Dedifferentiated amniotic fluid mesenchymal stem cell (primary cell): Measurements from ENCODE around the gene ASPN.

Experiments used
- DNase-seq: peaks from one replicate; pipeline ENCODE4 v3.0.0-alpha.2; 2016; ENCODE audit errors: extremely low spot score

Gene ASPN

DNA sequence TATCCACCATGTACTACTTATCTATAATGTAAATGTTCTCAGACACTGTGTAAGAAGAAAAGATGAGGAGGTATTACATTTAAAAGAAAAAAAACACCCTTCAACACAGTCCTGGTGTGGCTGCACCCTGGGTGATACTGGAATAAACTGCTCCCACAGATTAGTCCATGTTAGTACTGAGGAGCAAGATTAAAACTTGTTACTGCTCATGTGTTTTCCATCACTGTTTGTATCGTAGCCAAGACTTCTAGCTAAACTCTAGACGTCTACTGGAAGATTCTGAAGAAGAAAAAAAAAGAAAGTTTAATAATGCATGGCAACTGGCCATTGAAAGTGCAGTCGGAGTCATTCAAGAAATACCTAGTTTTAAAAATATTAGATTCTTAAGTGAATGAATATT is at the start of gene ASPN:
ASPN (minus strand) TSS at position 178 of the 400 bp plus-strand sequence.
- peak; percentile 84 for DNase-seq

DNA sequence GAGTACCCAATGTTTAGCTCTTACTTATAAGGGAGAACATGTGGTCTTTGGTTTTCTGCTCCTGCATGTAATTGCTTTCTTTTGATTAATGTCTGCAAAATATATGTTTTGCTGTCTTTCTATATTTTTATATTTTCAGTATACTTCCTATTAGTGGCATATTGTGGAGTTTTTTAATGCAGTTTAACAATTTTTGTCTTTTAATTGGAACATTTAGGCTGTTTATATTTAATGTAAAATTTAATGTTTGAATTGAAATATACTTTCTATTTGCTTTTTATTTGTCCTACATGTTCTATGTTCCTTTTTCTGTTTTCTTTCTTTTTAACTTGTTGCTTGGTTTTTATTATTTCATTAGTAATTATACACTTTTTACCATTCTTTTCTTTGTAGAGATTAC is 48.6 kb upstream of the ASPN start:
- no peak for DNase-seq

DNA sequence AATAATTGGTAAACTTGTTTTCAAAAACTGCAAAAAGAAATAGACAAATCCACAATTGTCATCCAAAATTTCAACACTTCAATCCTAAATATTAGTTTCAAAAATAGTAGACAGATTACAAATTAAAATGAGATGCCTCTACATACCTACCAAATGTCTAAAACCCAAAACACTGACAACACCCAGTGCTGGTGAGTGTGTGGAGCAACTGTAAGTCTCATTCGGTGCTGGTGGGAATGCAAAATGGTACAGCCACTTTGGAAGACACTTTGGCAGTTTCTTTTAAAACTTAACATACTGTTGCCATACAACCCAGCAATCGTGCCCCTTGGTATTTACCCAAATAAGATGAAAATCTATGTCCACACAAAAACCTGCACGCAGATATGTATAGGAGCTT is 46.8 kb upstream of the ASPN start:
- DNase-seq: no peak

DNA sequence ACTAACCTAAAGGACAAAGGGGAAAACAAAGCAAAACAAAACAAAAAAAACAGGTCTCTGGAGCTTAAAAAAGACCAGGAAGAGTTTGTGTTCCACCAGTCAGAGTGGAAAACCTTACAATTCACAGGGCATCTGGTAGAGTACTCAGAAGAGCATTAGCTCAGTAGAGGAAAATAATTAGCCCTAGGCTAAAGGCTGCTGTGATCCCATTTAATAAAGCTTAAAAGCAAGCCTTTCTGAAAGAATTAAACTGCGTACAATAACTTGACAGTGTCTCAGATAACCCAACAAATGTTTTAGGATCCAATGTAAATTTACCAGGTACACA is 46.2 kb upstream of the ASPN start:
- no peak for DNase-seq

DNA sequence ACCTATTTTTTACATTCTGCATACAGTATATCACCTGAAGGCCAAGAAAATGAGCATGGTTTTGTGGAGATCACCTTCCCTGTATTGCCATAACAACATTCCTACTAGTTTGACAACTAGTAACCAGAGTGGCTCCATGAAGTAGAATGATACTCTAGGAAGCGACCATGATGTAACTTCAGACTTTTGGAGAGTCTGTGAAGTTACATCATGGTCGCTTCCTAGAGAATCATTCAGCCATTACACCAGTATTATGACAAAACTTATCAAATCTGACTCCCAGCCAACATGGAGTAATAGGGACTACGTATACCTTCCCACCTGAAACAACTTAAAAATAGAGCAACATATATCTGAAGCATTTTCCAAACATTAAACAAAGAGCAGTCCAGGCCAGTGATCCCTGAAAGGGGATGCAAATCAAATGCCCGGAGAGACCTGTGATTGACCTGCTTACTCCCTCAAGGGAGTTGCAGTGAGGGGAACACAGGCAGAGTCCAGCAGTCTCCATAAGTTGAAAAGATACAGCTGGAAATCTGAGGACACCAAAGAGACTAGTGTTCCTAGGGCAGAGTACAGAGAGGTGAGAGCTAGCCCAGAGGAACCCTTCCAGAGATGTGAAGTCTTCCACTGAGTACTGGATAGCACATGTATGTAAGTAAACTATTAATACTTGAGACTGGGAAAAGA is 45.7 kb upstream of the ASPN start:
- DNase-seq: no peak

DNA sequence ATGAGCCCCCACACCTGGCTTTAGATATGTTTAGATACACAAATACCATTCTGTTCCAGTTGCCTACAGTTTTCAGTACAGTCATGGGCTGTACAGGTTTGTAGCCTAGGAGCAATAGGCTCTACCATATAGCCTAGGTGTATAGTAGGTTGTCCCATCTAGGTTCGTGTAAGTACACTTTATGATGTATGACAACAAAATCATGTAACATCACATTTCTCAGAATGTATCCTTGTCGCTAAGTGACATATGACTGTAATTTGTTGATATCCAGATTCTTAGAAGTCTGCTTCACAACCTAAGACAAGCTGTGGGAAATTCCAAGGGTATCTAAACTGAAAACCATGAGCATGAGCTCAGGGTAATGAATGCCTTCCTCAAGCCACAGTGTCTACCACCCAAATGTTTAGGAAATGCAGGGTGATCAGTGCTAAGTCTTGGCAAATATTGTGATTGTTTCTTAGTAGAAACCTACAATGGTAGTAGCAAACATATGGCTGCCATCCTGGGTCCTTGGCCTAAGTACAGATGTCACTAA is 45.1 kb upstream of the ASPN start:
- DNase-seq: no peak

DNA sequence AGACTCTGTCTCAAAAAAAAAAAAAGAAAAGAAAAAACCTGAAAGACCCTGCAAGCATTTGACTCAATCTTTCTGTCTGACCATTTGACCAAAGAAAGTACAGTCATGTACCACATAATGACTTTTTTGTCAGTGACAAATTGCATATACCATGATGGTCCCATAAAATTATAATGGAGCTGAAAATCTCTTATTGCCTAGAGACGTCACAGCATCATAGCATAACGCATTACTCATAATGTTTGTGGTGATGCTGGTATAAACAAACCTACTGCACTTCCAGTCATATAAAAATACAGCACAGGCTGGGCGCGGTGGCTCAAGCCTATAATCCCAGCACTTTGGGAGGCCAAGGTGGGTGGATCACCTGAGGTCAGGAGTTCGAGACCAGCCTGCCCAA is 43.0 kb upstream of the ASPN start:
- no peak for DNase-seq

DNA sequence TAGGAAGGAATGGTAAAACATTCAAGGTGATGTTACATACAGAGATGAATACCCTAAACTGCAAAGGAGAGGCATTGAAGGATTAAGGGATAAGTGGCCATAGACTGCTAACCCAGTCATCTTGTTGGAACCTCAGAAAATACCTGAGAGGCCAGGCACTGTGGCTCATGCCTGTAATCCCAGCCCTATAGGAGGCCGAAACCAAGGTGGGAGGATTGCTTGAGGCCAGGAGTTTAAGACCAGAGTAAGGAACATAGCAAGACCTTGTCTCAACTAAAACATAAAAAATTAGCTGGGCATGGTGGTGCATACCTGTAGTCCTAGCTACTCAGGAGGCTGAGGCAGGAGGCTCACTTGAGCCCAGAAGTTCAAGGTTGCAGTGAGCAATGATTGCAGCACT is 42.6 kb upstream of the ASPN start:
- DNase-seq: no peak

DNA sequence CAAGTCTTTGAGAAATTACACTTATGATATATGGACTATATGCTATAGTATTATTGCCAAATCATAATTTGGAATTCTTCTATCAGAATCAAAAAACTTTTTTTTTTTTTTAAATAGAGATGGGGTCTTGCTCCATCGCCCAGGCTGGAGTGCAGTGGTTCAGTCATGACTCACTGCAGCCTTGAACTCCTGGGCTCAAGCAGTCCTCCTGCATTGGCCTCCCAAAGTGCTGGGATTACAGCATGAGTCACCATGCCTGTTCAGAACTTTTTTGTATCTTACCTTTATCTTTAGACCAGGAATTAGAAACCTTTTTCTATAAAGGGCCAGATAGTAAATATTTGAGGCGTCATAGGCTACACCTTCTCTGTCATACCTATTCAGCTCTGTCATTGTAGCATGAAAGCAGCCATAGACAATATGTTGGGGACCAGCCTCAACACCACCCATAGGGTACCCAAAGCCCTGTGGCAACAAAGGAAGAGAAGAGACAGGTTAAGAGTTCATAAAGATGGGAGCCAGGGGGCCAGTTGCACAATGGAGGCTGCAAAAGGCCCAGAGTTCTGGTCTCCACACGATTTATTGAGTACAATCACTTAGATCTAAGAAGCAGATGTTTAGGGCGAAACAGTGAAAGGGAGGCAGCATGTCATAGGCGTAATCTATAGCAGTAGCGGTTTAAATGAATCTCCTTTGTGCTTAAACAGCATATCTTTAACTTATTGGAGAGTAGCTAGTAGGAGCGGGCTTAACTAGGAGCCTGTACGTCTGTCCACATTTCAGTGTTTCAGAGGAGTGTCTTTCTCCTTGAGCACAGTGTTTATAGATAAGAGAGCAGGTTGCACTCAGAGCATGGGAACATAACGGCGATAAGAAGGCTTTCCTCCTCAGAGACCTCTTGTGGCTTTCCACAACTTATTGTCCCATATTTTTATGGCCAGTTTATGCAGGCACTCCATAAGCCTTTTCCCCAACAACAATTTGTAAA is 41.0 kb upstream of the ASPN start:
- no peak for DNase-seq

DNA sequence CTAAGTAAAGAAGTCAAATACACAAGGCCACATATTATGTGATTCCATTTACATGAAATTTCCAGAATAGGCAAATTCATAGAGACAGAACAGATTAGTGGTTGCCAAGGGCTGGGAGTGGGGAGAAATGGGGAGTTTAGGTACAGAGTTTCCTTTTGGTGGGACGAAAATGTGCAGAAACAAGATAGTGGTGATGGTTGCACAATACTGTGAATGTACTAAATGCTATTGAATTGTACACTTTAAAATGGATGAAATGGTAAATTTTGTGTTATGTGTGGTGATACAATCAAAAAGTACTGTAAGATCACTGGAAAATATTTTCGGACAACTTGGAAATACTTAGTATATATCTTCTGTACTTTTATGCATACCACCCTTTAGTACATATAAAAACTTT is 38.5 kb upstream of the ASPN start:
- DNase-seq: no peak

DNA sequence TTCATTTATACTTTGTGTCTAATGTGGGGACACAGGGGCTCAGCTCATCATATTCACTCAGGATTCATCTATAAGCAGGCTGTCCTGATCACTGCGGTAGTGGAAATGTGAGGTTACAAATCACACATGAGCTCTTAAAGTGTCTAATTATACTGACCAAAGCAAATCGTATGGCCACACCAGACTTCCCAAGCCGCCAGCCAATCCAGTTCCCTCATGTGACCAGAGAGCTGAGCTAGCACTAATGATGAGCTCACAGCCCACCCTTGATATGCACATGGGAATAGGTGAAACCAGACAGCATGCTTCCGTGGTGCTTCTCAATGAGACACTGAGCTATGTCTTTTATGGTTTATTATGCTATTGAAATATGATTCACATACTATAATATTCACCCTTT is 35.9 kb upstream of the ASPN start:
- DNase-seq: no peak

DNA sequence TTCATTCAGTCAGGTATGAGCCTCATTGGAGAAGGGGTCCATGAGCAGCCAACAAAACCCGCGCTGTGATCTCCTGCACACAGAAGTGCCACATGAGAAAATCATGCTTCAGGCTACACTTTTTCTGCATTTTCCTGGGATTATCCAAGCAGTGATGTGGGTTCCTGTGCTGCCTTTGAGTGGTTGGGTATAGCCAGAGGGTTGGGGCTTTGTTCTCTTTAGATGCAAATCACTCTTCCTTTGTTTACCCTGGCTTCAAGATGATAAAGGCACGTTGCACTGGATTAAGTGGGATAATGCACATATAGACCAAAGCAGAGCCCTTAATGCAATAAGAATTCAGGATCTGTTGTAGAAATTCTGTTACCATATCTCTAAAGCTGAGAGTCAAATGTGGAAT is 34.7 kb upstream of the ASPN start:
- no peak for DNase-seq

DNA sequence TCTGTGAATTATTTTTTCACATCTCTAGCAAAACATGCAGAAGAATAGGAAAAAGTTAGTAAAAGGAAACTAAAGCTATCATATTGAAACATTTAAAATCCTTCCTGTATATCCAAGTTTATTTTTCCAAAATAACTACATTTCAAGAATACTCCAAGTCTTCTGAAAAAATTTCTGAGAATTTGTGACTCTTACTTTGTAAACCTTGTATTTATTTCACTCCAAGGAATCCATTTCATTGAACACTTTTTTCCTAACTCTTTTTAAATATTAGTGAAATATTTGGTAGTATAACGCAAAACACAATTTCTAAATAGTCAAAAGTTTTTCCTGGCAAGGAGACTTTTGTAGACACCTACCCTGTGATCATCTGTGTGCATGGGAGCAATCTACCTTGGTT is 34.2 kb upstream of the ASPN start:
- no peak for DNase-seq

DNA sequence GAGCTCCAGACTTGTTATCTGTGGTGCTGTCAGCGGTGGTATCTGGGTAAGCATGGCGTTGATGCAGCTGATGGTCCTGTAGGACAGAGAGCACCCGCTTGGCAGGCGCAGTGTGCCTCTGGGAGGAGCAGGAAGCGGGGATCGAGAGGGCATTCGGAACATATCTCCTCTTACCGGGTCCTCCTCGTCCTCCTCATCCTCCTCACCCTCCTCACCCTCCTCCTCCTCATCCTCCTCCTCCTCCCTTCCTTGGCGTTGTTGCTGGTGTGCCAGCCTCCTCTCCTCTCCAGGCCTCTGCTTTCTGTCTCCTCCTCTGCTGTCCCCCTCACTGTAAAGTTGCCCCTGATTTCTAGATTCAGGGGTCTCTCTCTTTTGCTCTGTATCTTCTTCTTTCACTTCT is 32.3 kb upstream of the ASPN start:
- DNase-seq: no peak

DNA sequence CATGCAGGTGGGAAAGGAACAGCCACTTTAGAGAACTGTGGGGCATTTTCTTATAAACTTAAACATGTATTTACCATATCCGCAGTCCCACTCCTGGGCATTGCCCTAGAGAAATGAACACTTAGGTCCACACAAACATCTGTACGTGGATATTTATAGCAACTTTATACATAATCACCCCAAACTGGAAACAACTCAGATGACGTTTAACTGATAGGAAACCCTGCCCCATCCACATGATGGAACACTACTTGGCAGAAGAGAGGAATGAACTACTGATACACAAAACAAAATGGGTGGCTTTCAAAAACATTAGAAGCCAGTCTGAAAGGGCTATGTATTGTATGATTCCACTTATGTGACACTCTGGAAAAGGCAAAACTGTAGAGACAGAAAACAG is 31.0 kb upstream of the ASPN start:
- DNase-seq: no peak

DNA sequence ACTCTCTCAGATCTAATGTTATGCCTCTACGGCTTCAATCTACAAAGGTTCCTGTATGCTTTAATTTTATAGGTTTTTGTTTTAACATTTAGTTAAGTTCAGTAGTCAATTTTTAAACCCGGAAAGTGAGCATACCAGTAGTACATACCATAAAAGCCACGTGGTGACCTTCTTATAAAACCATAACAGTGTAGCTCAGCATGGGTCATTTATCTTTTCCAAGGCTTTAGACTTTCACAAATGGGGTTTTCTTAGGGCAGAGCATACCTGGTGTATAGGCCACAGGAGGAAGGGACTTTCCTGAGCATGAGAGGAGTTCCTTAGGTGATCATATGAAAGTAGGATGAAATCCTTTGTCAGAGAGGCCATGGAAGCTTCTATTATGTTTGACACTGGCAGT is 30.3 kb upstream of the ASPN start:
- DNase-seq: no peak

DNA sequence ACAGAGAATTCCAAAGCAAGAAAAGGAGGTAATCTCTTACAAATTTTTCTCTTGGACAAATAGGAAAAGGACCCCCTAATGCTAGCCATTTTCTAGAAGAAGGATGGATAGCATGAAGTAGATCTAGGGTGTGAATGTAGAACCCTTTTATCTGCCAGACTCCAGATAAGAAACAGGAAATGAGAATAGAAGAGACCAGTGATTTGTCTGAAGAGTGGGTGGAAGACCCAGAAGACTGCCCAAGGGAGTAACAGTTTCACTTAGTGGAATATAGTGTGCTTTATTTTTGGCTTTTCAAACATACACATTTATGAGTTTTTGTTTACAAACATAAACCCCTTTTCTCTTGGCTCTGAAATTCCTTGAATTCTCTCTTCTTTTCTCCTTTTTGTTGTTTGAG is 28.4 kb upstream of the ASPN start:
- DNase-seq: no peak

DNA sequence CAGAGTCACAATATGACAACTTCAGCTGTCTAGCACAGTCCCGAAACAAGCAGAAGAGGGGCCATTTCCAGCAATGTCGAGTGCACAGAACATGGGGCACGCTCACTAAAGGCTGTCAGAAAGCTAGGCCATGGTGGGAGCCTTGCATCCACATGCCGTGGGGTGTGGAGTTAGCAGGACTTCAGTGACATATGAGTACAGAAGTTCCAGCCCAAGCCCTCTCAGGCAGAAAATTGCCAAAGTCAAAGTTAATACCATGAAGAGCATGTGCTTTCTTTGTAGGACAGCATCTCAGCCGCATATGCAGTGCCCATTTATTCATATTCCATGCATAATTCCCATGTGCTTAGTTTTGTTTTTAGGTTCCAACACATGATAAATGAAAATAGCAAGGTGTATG is 26.7 kb upstream of the ASPN start:
- no peak for DNase-seq

DNA sequence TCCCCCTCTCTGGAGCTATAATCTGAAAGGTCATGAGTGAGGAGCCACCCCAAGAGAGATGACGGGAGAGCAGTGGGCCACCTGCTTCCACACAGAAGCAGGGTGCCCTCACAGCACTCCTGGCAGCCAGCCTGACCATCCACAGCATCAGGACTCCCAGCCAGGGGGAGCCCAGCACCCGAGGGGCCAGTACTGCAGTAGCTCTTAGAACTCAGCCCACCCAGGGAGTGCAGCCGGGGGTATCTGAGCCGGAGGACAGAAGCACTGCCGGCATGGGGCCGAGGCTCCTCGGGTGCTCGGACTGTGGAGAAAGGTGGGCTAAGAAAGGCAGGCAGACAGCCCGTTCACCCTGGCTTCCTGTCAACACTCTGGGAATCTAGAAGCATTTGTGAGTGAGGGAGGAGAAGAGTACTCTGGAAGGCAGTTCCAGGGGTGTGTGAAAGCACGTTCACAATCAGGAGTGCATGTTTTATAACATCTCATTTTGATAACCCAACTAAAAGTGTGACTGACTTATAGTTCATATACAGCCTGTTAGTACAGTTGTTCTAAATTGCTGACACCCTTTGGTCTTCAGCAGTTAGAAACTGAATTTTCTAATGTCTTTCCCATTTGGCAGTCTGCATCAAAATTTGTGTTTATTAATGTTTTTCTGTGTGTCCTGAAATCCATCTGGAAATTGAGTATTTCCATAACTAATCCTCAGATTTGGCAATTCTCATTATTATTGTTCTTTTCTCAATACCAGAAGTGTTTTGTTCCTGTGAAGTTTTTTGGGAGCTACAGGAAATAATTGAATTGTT is 25.9 kb upstream of the ASPN start:
- no peak for DNase-seq

DNA sequence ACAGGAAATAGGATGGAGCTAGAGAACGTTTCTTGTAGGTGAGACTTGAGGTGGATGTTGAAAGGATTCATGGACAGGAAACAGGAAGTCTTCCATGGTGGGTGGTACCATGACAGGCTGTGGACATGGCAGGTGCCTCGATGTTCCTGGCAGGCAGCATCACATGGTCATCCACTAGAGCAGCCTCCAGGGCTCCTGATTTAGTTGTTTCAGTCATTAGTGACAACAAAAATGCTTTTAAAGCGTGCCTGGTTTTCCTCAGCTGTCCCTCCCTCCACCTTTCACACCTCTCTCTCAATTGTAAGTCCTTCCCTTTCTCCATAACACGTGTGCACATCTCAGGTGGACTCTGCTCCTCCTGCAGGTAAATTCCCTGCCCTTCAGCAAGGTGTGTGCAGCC is 25.2 kb upstream of the ASPN start:
- no peak for DNase-seq

DNA sequence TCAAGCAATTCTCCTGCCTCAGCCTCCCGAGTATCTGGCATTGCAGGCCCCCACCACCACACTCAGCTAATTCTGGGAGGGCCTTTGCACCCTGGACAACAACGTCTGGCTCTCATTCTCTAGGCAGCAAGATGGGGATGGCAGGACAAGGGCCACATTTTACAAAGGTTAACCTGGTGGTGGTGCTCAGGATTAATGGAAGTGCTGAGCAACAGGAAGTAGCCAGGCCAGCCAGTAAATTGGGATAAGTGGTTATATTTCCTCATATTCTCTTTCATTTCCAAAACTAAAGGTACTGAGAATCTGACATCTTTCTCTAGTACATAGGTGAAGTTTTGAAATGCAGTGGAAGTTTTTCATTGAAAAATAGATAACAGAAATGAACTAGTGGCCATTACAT is 24.7 kb upstream of the ASPN start:
- no peak for DNase-seq

DNA sequence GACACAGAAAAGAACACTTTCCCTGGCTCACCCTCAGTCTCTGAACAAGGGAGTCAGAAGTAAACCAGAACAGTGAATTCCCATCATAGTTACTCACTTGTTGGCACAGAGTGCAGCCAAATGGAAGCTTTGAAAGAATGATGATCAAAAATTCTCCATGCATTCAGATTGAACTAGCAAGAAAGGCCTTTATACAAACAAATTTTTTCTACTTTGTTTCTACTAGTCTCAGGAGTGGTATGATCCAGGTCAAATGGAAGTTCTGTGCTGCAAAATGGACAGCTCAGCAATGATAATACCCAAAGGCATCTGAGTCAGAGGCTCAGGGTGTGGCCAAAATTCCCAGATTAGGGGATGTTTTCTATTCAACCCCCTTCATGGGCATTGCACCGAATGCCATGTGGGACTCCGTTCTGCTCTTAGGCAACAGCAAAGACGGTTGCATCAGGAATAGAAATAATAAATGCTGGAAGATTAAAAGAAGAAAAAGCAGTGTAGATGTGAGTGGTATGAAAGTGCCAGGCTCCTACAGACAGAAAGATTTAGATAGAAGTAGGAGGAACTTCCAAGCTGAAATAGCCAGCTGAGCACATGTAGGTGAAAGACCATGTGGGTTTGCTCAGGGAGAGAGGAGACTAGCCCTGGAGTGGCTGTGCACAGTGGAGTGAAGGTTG is 24.0 kb upstream of the ASPN start:
- peak; percentile 97 for DNase-seq
